Left cardiac atrium (tissue), 4 donors: Measurements from ENCODE around the gene PKDCC. TPM values are rescaled to one million over a fixed set of nuclear protein-coding genes. Genes with fewer than 3 reads are reported as not detected.
A peak's percentile ranks its signal among the peaks of the same experiment; 100 is the strongest.
"Not testable (repeated sequence)": the region's sequence is repeated elsewhere in the genome, so short reads cannot be mapped to it uniquely, and the experiment has no call there.

Source experiments
- ATAC-seq, 2 donors: fragments of 200-7000 bp; cut with Tn5 transposase; one replicate each; pipeline ENCODE4 v1.9.1; 2020; ENCODE audit warnings: mild to moderate bottlenecking in 2 of 2, moderate library complexity in 2 of 2
- DNase-seq: peaks from one replicate; pipeline ENCODE4 v3.0.0-alpha.2; 2020
- intact Hi-C, 2 donors: fragments of 100-400 bp; cut with DNase I; formaldehyde crosslinking; loops; one replicate each; pipeline versions ENCODE4 v1.14.1 to v1.15.1; 2022 to 2023
- total RNA-seq, 2 donors: library from RNA; stranded (reverse); fragmentation: NEBNext Ultra II Directional; extraction: Animal tissue kit (Norgen Biotek cat#: 25700); gene quantifications; one replicate each; pipeline ENCODE4 v1.2.1, GENCODE V29; 2021
- donor health status: DM: no; HTN: yes; CAD: no.
- donor health status: DM: no; HTN: yes; CAD: no; lungs with severe emphysema.
- donor health status: DM: yes; HTN: yes; CAD: no.
- donor health status: Dilated cardiomyopathy.

Gene PKDCC
- total RNA-seq, 2 donors from 2014 or later, result 138 to 209 TPM

DNA sequence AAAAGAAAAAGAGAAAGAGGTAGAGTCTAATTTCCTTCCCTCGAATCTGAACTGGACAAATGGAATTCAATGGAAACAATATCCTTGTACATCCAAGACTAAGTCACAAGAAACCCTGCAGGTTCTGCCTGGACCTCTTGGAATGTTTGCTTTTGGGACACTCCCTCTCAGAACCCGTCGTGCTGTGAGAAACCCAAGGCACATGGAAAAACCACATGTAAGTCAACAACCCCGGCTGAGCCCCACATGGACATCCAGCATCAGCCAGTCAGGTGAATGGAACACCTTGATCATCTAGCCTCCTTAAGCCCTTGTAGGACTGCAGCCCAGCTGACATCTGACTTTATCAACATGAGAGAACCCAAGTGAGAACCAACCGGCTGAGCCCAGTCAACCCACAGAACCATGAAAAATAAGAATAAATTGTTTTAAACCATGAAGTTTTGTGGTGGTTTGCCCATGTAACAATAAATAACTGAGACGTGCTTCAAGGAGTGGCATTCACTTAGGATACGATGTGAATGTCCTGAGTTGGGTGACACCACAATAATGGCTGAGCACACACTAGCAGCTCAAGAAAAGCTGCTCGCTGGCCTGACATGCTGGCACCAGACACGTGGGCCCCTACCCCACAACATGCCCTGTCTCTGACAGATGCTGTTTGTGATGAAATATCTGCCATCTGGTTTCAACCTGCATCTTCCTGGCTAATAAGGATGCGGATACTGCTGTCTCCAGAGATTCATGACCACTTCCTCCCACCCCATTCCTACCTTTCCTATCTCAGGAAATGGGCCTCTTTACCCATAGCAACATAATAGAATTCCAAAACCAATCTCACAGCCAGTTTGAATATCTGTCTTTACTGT, 28.8 kb downstream of the PKDCC start:
- no peak for ATAC-seq
- intact Hi-C loops, result no loop called here
- DNase-seq, result no peak

DNA sequence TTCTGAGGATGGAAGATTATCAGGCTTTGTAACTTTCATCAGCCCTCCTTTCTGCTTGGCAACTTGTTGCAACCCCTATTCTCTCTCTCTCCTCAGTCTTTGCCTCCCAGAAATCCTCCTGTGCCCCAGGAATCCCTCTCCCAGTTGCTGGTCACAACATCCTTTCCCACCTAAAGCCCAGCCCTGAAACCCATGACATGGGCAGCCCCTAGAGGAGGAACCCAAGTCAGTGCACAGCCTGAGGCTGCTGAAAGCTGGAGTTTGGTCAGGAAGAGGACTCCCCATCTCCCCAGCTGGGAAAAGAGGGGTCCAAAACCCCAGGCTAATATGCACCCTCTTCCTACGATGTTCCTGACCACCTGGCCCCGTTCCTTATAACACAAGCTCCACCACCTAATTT, 29.5 kb downstream of the PKDCC start:
- intact Hi-C loops, result no loop called here
- no peak for DNase-seq
- ATAC-seq, result peak; percentile 27 to 54

GRCh38 chr2:42079737-42080287, 32.0 kb downstream of the PKDCC start:
- ATAC-seq (no peak), DNase-seq (no peak)
- intact Hi-C loops, result no loop called here

- ATAC-seq, intact Hi-C loops, DNase-seq: not testable (repeated sequence)
Observed at GRCh38 chr2:42081151-42081550, 33.3 kb downstream of the PKDCC start.

DNA sequence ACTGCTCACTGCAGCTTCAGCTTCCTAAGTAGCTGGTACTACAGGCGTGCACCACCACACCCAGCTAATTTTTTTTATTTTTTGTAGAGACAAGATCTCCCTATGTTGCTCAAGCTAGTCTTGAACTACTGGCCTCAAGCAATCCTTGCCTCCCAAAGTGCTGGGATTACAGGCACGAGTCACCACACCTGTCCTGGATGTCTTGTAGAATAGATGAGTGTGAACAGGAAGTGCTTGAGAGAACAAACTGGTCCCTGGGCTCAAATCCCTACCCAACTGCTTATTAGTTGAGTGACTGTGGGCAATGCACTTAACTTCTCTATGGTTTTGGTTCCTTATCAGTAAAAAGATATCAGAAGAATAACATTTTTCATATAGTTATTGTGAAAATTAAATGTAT, 34.2 kb downstream of the PKDCC start:
- intact Hi-C loops, result no loop called here
- no peak for ATAC-seq
- DNase-seq, result no peak

DNA sequence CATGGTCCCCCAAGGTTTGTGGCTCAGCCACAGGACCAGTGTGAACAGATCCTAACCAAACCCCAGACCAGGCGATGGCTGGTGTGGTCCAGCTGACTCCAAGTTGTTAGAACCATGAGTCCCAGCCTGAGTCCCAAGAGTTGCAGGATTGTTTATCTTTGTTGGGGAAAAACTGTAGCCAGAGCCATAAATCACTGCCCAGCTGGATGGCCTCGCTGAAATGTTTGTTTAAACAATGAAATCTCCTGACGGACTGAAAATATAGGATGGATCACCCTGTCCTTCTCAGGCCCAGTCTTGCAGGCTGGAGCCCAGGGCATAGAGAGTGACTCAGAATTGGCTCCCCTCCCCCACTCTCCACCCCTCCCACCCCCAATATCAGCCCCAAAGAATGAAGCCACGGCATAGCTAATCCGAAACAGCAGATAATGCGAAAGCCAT, 36.4 kb downstream of the PKDCC start:
- no peak for DNase-seq
- intact Hi-C loops, result no loop called here
- ATAC-seq, result peak; percentile 72 to 86

GRCh38 chr2:42085070-42085469, 37.2 kb downstream of the PKDCC start:
- intact Hi-C loops, result loop anchor here in 1 of 2 donors (5.0 kb wide), 2 partner anchors 218 to 233 kb away; no protein-coding TSS in a partner anchor
- ATAC-seq, DNase-seq: not testable (repeated sequence)

DNA sequence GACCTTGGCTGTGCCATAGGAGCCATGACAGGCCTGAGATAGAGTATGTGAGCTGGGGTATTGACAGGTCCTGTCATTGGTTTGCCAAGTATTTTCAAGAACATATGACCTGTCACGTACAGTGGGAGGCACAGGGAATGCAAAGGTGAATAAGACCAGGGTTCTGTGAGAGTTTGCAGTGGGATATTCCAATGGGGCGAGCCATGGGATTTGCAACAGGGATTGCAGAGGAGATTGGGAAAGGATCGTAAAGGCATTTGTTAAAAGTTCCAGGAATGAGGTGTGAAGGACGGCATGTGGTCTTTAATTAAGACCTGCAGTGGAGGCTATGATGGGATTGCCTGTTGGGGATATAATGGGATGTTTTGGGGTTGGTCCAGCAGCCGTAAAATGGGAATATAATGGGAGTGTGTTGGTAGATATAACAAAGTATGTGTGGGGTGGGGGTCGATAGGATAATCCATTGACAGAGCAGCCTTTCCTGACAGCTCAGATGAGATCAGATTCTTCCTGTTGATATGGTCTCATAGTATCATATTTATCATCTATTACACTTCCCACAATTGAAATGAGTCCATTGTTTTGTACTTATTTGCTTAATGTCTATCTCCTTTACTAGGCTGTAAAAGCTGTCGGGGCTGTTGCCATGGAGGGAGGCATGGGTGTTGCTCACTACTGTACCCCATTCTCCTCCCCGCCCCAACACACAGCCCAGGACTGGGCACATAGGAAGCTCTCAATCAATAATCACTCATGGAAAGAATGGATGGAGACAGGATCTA, 38.1 kb downstream of the PKDCC start:
- ATAC-seq, result peak in 1 of 2 donors; percentile 5
- intact Hi-C loops, result loop anchor here (2.0 to 5.0 kb wide), 4 partner anchors 217 to 234 kb away; no protein-coding TSS in a partner anchor
- no peak for DNase-seq

GRCh38 chr2:42086500-42086953, 38.7 kb downstream of the PKDCC start:
- ATAC-seq (peak; percentile 50 to 62), DNase-seq (no peak)
- intact Hi-C loops, result loop anchor here (2.0 to 5.0 kb wide), 4 partner anchors 218 to 234 kb away; no protein-coding TSS in a partner anchor

GRCh38 chr2:42087137-42087856, 39.5 kb downstream of the PKDCC start:
- no peak for ATAC-seq
- intact Hi-C loops, result loop anchor here (2.0 to 5.0 kb wide), 4 partner anchors 218 to 235 kb away; no protein-coding TSS in a partner anchor
- no peak for DNase-seq

DNA sequence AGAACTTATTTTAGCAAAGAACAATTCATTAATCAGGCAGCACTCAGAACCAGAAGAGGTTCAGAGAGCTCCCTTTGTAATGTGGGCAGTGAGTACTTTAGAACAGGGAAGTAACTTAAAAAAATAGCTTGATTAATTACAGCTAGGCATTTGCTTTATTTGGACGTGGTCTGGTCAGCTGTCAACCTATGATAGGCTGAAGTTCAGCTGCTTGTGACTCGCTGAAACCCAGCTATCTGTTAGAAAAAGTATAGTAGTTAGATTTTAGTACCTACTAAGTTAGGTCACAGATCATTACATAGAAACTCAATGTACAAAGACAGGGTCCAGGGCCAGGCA, 40.0 kb downstream of the PKDCC start:
- intact Hi-C loops, result loop anchor here (2.0 to 5.0 kb wide), 4 partner anchors 219 to 236 kb away; no protein-coding TSS in a partner anchor
- no peak for ATAC-seq

DNA sequence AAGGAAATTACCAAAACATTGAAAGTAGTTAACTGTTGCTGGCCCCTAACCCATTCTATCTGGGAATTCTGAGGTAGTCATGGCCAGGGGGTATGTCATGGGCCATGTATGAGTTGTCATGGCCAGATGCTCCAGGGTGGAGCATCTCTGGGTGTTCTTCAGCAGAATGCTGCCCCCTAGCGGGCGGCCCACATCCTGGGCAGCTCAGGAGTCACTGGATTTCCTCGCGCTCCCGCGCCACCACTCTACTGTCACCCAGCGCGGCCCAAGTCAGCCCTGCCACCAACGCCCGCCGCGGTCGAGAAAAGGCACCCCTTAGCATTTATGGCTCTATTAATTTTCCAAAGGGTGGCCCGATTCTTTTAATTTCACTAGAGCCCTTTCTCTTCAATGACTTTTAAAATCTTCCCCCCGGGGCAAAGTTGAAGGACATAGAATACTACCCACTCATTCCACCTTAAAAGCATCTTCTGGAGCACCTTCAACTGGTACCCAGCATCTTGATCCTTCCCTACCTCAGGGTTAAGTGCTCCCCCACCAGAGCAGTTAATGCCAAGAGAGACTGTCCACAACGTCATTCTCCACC, 41.6 kb downstream of the PKDCC start:
- ATAC-seq, result peak; percentile 25 to 48
- intact Hi-C loops, result loop anchor here in 1 of 2 donors (5.0 kb wide), 2 partner anchors 222 to 237 kb away; no protein-coding TSS in a partner anchor

More for the DNA sequence above, 40.0 kb downstream of the PKDCC start:
- no peak for DNase-seq

GRCh38 chr2:42090216-42090615, 42.4 kb downstream of the PKDCC start:
- DNase-seq (no peak), ATAC-seq (no peak)
- intact Hi-C loops, result loop anchor here in 1 of 2 donors (10.0 kb wide), 1 partner anchor 235 kb away; no protein-coding TSS in a partner anchor

More for the DNA sequence above, 41.6 kb downstream of the PKDCC start:
- peak; percentile 80 for DNase-seq

DNA sequence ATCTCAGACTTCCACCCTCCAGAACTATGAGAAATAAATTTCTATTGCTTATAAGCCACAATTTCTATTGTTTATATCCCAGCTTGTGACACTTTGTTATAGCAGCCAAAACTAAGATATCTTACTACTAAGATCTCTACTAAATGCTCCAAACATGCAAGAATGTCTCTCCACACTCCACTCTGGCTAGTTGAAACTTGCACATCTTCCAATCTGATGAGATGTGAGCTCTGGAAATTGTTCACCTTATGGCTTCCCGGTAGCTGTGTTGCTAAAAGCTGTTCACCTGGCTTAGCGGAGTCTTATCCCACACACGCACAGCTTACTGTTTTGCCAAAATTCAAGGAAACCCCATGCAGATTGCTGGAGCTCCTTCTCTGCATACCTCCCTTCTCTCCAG, 43.9 kb downstream of the PKDCC start:
- intact Hi-C loops, result loop anchor here in 1 of 2 donors (10.0 kb wide), 1 partner anchor 233 kb away; no protein-coding TSS in a partner anchor
- DNase-seq (no peak), ATAC-seq (no peak)

DNA sequence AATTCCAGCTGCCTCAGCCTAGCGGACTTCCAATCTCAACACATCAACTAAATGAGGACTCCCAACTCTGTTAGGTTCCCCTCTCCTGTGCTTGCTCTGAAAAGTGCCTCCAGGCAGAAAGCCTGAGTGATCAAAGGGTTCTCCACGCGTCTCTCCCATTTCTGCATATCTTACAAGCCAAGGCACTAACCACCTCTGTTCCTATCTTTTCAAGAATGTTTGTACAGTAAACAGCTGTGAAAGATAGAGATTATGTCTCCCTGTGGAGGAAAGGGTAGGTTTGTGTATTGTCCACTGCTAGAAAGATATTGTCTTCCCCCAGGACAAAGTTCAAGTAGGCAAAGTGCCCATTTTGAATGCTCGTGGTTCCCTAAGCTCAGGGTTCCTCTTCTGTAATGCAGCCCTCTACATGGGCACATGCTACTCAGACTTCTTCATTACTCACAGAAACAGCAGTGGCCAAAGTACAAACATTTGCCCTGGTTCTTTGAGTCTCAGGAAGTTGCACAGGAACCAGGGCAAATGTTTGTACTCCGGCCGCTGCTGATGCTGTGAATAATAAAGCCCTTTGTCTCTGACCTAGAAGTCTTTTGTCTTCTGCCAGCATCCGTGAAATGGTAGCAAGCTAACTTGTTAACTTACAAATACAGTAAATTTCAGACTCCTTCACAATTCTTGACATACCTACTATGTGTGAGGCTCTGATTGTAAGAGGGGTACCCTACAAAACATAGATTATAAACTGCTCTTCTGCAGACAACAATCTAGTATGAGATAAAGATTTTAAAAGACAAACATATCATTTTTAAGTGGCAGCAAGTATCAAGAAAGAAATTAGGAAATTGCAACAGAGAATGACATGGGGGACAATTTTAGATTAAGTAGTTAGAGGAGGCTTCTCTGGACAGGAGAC, 44.5 kb downstream of the PKDCC start:
- intact Hi-C loops, result loop anchor here in 1 of 2 donors (10.0 kb wide), 1 partner anchor 232 kb away; no protein-coding TSS in a partner anchor
- no peak for DNase-seq
- ATAC-seq, result peak; percentile 24 to 25

- DNase-seq, result no peak
- intact Hi-C loops, result loop anchor here in 1 of 2 donors (10.0 kb wide), 1 partner anchor 231 kb away; no protein-coding TSS in a partner anchor
- no peak for ATAC-seq
Observed at GRCh38 chr2:42094114-42094513, 46.3 kb downstream of the PKDCC start.

DNA sequence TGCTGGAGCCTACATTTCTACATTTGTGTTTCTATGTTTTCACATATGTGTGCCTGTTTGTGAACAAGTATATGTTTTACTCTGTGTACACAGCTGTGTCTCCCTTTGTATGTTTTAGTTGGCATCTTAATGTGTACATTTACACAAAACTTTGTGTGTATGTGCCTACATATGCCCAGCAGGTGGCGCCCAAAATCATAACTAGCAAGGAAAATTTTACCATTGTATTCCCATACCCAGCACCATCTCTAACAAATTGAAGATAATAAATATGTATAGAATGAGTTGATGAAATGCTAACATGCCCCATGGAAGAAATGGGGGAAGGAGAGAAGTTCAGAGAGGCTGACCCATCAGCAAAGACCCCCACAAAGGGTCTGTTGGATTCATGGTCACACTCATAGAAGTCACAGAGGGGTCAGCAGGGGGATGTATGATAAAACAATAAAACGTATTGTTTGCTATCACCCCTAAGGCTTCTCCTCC, 48.1 kb downstream of the PKDCC start:
- intact Hi-C loops, result loop anchor here (2.0 to 10.0 kb wide), 5 partner anchors 101 to 231 kb away; no protein-coding TSS in a partner anchor
- peak; percentile 19 to 43 for ATAC-seq
- DNase-seq, result peak; percentile 82
